Articular chondrocyte of knee joint (primary cell): ENCODE measurements around the gene CAGE1. TPM values are rescaled to one million over a fixed set of nuclear protein-coding genes. Genes with fewer than 3 reads are reported as not detected.

Experiments
- total RNA-seq: library from RNA; depleted of rRNA; stranded (reverse); fragments of >200 nt; gene quantifications from 2 replicates; pipeline ENCODE4 v1.2.3, GENCODE V29; 2012

CAGE1 gene
- total RNA-seq: under 0.01 TPM in 2 replicates

GRCh38 chr6:7389451-7390225 is at the start of gene CAGE1, which contains the start of gene RIOK1:
TSS of gene CAGE1 (minus strand) at chr6:7389742. CDS start at chr6:7387173, 2,569 bp downstream.
TSS of gene RIOK1 (plus strand) at chr6:7389808. CDS start at chr6:7390003, 195 bp downstream.

GRCh38 chr6:7312616-7313504 is 76.7 kb downstream of the CAGE1 start, which contains the start of gene SSR1:
TSS of gene SSR1 (minus strand) at chr6:7313199. CDS start at chr6:7313120, 79 bp downstream.

Other genes with a start within 250 kb of the CAGE1 start
- gene SSR1, start 76.5 kb downstream of the CAGE1 start, total RNA-seq: 182 and 205 TPM in 2 replicates
- 12.6 and 14.4 TPM in 2 replicates for gene RIOK1, start 66 bp upstream of the CAGE1 start, total RNA-seq
- gene DSP, start 151.9 kb upstream of the CAGE1 start, total RNA-seq: 1.3 and 4.6 TPM in 2 replicates
- 15.6 and 19.2 TPM in 2 replicates for gene SNRNP48, start 200.5 kb upstream of the CAGE1 start, total RNA-seq